Prostate gland (tissue), 2 donors: Measurements from ENCODE around the gene WNK2. TPM values are rescaled to one million over a fixed set of nuclear protein-coding genes. Genes with fewer than 3 reads are reported as not detected.

ENCODE experiments used
- DNase-seq: peaks from one replicate; pipeline ENCODE4 v3.0.0-alpha.2; 2019; ENCODE audit warnings: low spot score
- H3K27ac ChIP-seq, 2 donors: fragments of 200-600 bp; sonication (generic); 2 replicates each; pipeline ENCODE4 v1.5.1; 2017 to 2019
- H3K27me3 ChIP-seq: fragments of 200-600 bp; sonication (generic); replicated peaks from 2 replicates; pipeline ENCODE4 v1.5.1; 2019; ENCODE audit not compliant: insufficient read depth
- H3K36me3 ChIP-seq, 2 donors: fragments of 200-600 bp; sonication (generic); 1 replicate in 1 of 2; 2 replicates in 1 of 2; pipeline versions ENCODE4 v1.5.1 to v1.8.1; 2017 to 2019
- H3K4me1 ChIP-seq: fragments of 200-600 bp; sonication (generic); replicated peaks from 2 replicates; pipeline ENCODE4 v1.5.1; 2019
- H3K4me3 ChIP-seq, 2 donors: fragments of 200-600 bp; sonication (generic); 2 replicates each; pipeline ENCODE4 v1.5.1; 2017 to 2019
- H3K9me3 ChIP-seq: fragments of 200-600 bp; sonication (generic); 2 replicates; pipeline ENCODE4 v1.5.1; 2017
- CTCF ChIP-seq, 4 experiments: fragments of 200-600 bp in 2 of 4; fragments of 450-650 bp in 2 of 4; sonication (generic) in 2 of 4; IDR thresholded peaks; 1 replicate in 3 of 4; 2 replicates in 1 of 4; pipeline ENCODE4 v1.5.1; 2016 to 2019; ENCODE audit warnings: antibody characterized with exemption in 4 of 4, mild to moderate bottlenecking in 2 of 4, moderate library complexity in 2 of 4
- POLR2A ChIP-seq: fragments of 450-650 bp; IDR thresholded peaks from one replicate; pipeline ENCODE4 v1.6.1; 2016; ENCODE audit warnings: antibody characterized with exemption, mild to moderate bottlenecking
- POLR2AphosphoS5 ChIP-seq: sonication (generic); formaldehyde crosslinking; IDR thresholded peaks from one replicate; pipeline ENCODE4 v1.6.1; 2017; ENCODE audit warnings: antibody characterized with exemption
- WGBS: methylation state at CpG from one replicate; pipeline ENCODE4 v1.1.5; 2018; 5-methylcytosine and 5-hydroxymethylcytosine counted together
- intact Hi-C: fragments of 100-400 bp; cut with DNase I; formaldehyde crosslinking; loops from one replicate; pipeline ENCODE4 v1.14.2; 2022
- total RNA-seq, 2 donors: library from RNA; depleted of rRNA; stranded (reverse); fragments of >200 nt; gene quantifications; one replicate each; pipeline ENCODE4 v1.1.0, GENCODE V29; 2016

Gene WNK2
- total RNA-seq, 2 donors from 2014 or later, result 77.9 to 136 TPM

GRCh38 chr9:93290495-93291434, 106.8 kb downstream of the WNK2 start:
- Histone ChIP-seq H3K4me3 (no peak overlapping the region), H3K27me3 (no peaks in the 10 kb centered on the region), H3K36me3 (no peaks in the 10 kb centered on the region), H3K27ac (no peak overlapping the region), H3K9me3 (no peaks in the 10 kb centered on the region), H3K4me1 (no peaks in the 10 kb centered on the region)
- intact Hi-C loops, result no loop called here
- WGBS, result 90% methylated on average over 21 of the region's 21 CpGs
- no peak for DNase-seq
- TF ChIP-seq POLR2A, result no peak
- no peak for TF ChIP-seq POLR2AphosphoS5
- no peak for TF ChIP-seq CTCF (IDR thresholded peaks at IDR 0.05)

GRCh38 chr9:93291536-93292287, 107.8 kb downstream of the WNK2 start:
- Histone ChIP-seq H3K27ac (no peak overlapping the region), H3K27me3 (no peaks in the 10 kb centered on the region), H3K9me3 (no peaks in the 10 kb centered on the region), H3K36me3 (no peaks in the 10 kb centered on the region), H3K4me3 (no peak overlapping the region), H3K4me1 (no peaks in the 10 kb centered on the region)
- TF ChIP-seq POLR2A, result no peak
- no peak for TF ChIP-seq CTCF (IDR thresholded peaks at IDR 0.05)
- no peak for TF ChIP-seq POLR2AphosphoS5
- DNase-seq, result no peak
- 85% methylated on average over 19 of the region's 19 CpGs for WGBS
- intact Hi-C loops, result no loop called here

GRCh38 chr9:93292288-93292615, 108.3 kb downstream of the WNK2 start:
- WGBS, result 85% methylated on average over 7 of the region's 10 CpGs
- H3K36me3 ChIP-seq, result no peaks in the 10 kb centered on the region
- no peak for TF ChIP-seq POLR2AphosphoS5
- no peak for TF ChIP-seq POLR2A
- H3K4me1 ChIP-seq, result no peaks in the 10 kb centered on the region
- intact Hi-C loops, result no loop called here
- H3K27ac ChIP-seq, result no peak overlapping the region
- DNase-seq, result no peak
- no peak overlapping the region for H3K4me3 ChIP-seq
- no peaks in the 10 kb centered on the region for H3K27me3 ChIP-seq
- H3K9me3 ChIP-seq, result no peaks in the 10 kb centered on the region

GRCh38 chr9:93292664-93293328, 108.9 kb downstream of the WNK2 start:
- intact Hi-C loops, result no loop called here
- 93% methylated on average over 23 of the region's 43 CpGs for WGBS
- no peak for DNase-seq
- no peak overlapping the region for H3K4me3 ChIP-seq
- no peak for TF ChIP-seq POLR2A
- no peak for TF ChIP-seq CTCF (IDR thresholded peaks at IDR 0.05)
- no peak for TF ChIP-seq POLR2AphosphoS5
- H3K36me3 ChIP-seq, result no peaks in the 10 kb centered on the region
- no peaks in the 10 kb centered on the region for H3K4me1 ChIP-seq
- no peaks in the 10 kb centered on the region for H3K9me3 ChIP-seq
- H3K27me3 ChIP-seq, result no peaks in the 10 kb centered on the region
- no peak overlapping the region for H3K27ac ChIP-seq

- no peaks in the 10 kb centered on the region for H3K36me3 ChIP-seq
- WGBS, result 93% methylated on average over 9 of the region's 9 CpGs
- no peak for TF ChIP-seq CTCF (IDR thresholded peaks at IDR 0.05)
- TF ChIP-seq POLR2A, result no peak
- no peak for TF ChIP-seq POLR2AphosphoS5
- H3K9me3 ChIP-seq, result no peaks in the 10 kb centered on the region
- H3K4me1 ChIP-seq, result no peaks in the 10 kb centered on the region
- DNase-seq, result no peak
- H3K27ac ChIP-seq, result no peak overlapping the region
- H3K4me3 ChIP-seq, result no peak overlapping the region
- intact Hi-C loops, result no loop called here
- H3K27me3 ChIP-seq, result no peaks in the 10 kb centered on the region
These were observed 110.1 kb downstream of the WNK2 start for GRCh38 chr9:93294011-93294410.
